PFSK-1 (cell line): Measurements from ENCODE around the gene ATRN.

ENCODE experiments used
- FOXP2 ChIP-seq: optimal IDR thresholded peaks from 2 replicates; pipeline ENCODE3; 2011; ENCODE audit warnings: borderline replicate concordance, control low read depth, inconsistent platforms; ENCODE audit not compliant: insufficient read depth; ENCODE audit errors: extremely low read length, extremely low read depth
- POLR2AphosphoS5 ChIP-seq: IDR thresholded peaks from 2 replicates; pipeline ENCODE4 v1.6.1; 2012; ENCODE audit warnings: low read depth, mild to moderate bottlenecking, control low read depth, low read length, moderate library complexity
- REST ChIP-seq, 2 experiments: IDR thresholded peaks; 2 replicates each; pipeline versions ENCODE4 v1.6.1 to v1.8.0; 2011 to 2012; ENCODE audit warnings: low read depth in 2 of 2, low read length in 2 of 2, control low read depth in 1 of 2, inconsistent platforms in 1 of 2, mild to moderate bottlenecking in 1 of 2, moderate library complexity in 1 of 2; ENCODE audit not compliant: insufficient read depth in 1 of 2
- SIN3A ChIP-seq: IDR thresholded peaks from 2 replicates; pipeline ENCODE4 v1.6.1; 2012; ENCODE audit warnings: mild to moderate bottlenecking, low read length, moderate library complexity, borderline replicate concordance; ENCODE audit not compliant: insufficient read depth
- TAF1 ChIP-seq: IDR thresholded peaks from 2 replicates; pipeline ENCODE4 v1.6.1; 2012; ENCODE audit warnings: low read length, control low read depth, borderline replicate concordance; ENCODE audit not compliant: insufficient read depth

The ATRN gene

DNA sequence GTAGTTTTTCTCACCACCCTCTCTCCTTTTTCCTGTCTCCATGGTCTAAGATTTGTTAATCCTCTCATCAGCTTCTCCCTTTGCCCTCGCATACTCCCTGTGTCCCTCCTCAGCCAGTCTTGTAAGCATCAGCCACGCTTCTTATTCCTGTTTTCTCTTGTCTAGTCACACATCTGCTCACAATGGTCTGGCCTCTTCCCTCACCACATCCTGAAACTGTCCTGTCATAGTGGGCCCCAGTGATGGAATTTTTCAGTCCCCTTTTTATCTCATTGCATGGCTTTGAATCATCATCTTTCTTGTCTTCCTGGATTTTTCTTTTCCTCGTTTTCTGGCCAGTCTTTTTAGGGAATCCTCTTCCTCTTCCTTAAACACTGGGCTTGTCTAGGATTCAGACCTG is 135.2 kb downstream of the ATRN start:
- TF ChIP-seq POLR2AphosphoS5 (no peak), SIN3A (no peak), FOXP2 (no peak), REST (IDR thresholded peaks at IDR 0.05; ENCODE audit: insufficient read depth in 1 of 2, low read depth in 2 of 2, low read length in 2 of 2) (no peak), TAF1 (no peak)

DNA sequence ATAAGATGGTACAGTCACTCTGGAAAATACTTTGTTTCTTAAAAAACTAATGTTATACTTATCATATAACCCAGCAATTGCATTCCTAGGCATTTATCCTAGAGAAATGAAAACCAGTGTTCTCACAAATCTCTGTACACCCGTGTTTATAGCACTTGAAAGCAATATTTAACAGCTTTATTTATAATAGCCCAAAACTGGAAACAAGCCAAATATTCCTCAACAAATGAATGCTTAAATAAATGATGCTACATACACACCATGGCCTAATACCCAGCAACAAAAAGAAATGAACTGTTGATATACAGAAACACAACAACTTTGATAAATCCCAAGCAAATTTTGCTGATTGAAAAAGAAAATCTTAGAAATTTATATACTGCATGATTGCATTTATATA is 141.1 kb downstream of the ATRN start:
- no peak for TF ChIP-seq POLR2AphosphoS5
- no peak for TF ChIP-seq TAF1
- TF ChIP-seq FOXP2: no peak
- TF ChIP-seq SIN3A: no peak
- no peak for TF ChIP-seq REST (IDR thresholded peaks at IDR 0.05; ENCODE audit: insufficient read depth in 1 of 2, low read depth in 2 of 2, low read length in 2 of 2)

DNA sequence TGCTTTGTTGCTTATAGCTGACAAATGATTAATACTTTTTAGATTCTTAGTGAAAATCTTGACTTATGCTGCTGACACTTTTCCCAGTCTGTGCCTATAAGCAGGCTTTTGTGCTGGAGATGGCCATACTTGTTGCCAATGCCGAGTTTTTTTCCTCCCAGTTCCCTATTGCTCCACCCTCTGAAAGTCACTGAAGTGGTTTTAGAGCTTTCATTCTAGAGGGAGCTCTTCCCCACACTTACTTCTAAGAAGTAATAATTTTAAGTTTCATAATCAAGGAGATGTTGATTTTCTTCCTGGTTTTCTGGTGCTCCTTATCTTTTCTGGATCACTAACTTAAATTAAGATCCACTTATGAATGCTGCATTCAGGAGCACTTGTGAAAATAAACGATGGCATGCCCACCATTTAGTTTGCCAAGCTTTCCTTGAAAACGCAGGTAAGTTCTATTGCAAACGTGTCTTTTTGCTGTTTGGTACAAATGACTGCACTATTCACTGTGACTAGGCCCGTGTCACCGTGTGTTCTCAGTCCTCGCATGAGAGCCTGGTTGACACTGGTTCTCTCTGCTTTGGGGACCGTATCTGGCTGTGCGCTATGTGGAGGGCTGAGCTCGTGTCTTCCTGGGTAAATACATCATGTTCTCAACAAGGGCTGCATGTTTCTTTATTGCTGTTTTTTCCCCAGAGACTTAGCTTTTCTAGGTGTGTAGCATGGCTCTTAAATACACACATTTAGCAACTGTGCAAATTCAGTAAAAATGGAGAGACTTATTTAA is 142.2 kb downstream of the ATRN start:
- TF ChIP-seq POLR2AphosphoS5: no peak
- no peak for TF ChIP-seq REST (IDR thresholded peaks at IDR 0.05; ENCODE audit: insufficient read depth in 1 of 2, low read depth in 2 of 2, low read length in 2 of 2)
- no peak for TF ChIP-seq SIN3A
- TF ChIP-seq FOXP2: no peak
- TF ChIP-seq TAF1: no peak

GRCh38 chr20:3613821-3614440 is 143.1 kb downstream of the ATRN start:
- TF ChIP-seq REST (IDR thresholded peaks at IDR 0.05; ENCODE audit: insufficient read depth in 1 of 2, low read depth in 2 of 2, low read length in 2 of 2) (no peak), FOXP2 (no peak), POLR2AphosphoS5 (no peak), SIN3A (no peak), TAF1 (no peak)

- TF ChIP-seq FOXP2 (no peak), SIN3A (no peak), POLR2AphosphoS5 (no peak), REST (IDR thresholded peaks at IDR 0.05; ENCODE audit: insufficient read depth in 1 of 2, low read depth in 2 of 2, low read length in 2 of 2) (no peak), TAF1 (no peak)
Observed at GRCh38 chr20:3614466-3614865, 143.6 kb downstream of the ATRN start.
